K562 (cell line): ENCODE results near the gene CMIP. TPM values are rescaled to one million over a fixed set of nuclear protein-coding genes. Genes with fewer than 3 reads are reported as not detected.
A peak's percentile ranks its signal among the peaks of the same experiment; 100 is the strongest.

Experiments used
- ATAC-seq: fragments of 200-7000 bp; cut with Tn5 transposase; 3 replicates; pipeline ENCODE4 v1.9.1; 2020; ENCODE audit warnings: moderate library complexity
- BruUV-seq: library from RNA; stranded (reverse); fragments of 400-500 nt; replicated peaks from 2 replicates; lab custom pipeline; 2021; lab: Mats Ljungman, UMichigan
- CTCF ChIA-PET: fragments of 300-600 bp; formaldehyde crosslinking; extraction: SDS; loops from one replicate; lab custom pipeline; 2021; ENCODE audit warnings: low intra/inter-chr PET ratio; lab: Yijun Ruan, JAX
- POLR2A ChIA-PET: fragments of 300-600, 350-650 bp; sonication (Branson Sonifier 250); formaldehyde crosslinking; extraction: SDS; loops from one replicate; lab custom pipeline; 2021; ENCODE audit warnings: antibody characterized with exemption, inconsistent platforms; lab: Yijun Ruan, JAX
- DNase-seq, 4 experiments: peaks; one replicate each; pipeline versions ENCODE4 v3.0.0 to v3.0.0-alpha.2; 2011 to 2018; ENCODE audit warnings: low spot score in 3 of 4, mixed read lengths in 3 of 4; ENCODE audit errors: extremely low read depth in 1 of 4
- FAIRE-seq: peaks from 2 replicates; lab custom pipeline; 2011; peaks lifted over from hg19 to GRCh38; lab: Jason Lieb, UNC
- H2AFZ ChIP-seq: 2 replicates; pipeline ENCODE4 v1.6.0; 2011; ENCODE audit warnings: low read depth, low read length, control low read depth, inconsistent platforms
- H3K27ac ChIP-seq: fragments of 200-600 bp; 3 replicates; pipeline ENCODE4 v1.8.0; 2011; ENCODE audit warnings: low read depth, mild to moderate bottlenecking, control low read depth, inconsistent platforms, low read length, moderate library complexity, mixed read lengths; ENCODE audit errors: extremely low read depth
- H3K27me3 ChIP-seq, 2 experiments: fragments of 300-600 bp in 1 of 2; 2 replicates in 1 of 2; 3 replicates in 1 of 2; pipeline versions ENCODE4 v1.6.0 to v1.8.0; 2011; ENCODE audit warnings: inconsistent platforms in 2 of 2, low read length in 2 of 2, mild to moderate bottlenecking in 1 of 2, mixed read lengths in 1 of 2, moderate library complexity in 1 of 2; ENCODE audit not compliant: control insufficient read depth in 2 of 2, insufficient read depth in 2 of 2
- H3K36me3 ChIP-seq: fragments of 300-600 bp; 3 replicates; pipeline ENCODE4 v1.8.0; 2011; ENCODE audit warnings: mild to moderate bottlenecking, low read length, inconsistent platforms; ENCODE audit not compliant: control insufficient read depth, insufficient read depth
- H3K4me1 ChIP-seq, 2 experiments: fragments of 200-600 bp in 1 of 2; replicated peaks in 1 of 2; 2 replicates in 1 of 2; 3 replicates in 1 of 2; pipeline versions ENCODE4 v1.5.1 to v1.8.0; 2011; ENCODE audit warnings: inconsistent platforms in 2 of 2, low read length in 2 of 2, mild to moderate bottlenecking in 1 of 2, mixed read lengths in 1 of 2, moderate library complexity in 1 of 2; ENCODE audit not compliant: control insufficient read depth in 2 of 2, insufficient read depth in 2 of 2
- H3K4me2 ChIP-seq: 2 replicates; pipeline ENCODE4 v1.6.1; 2011; ENCODE audit warnings: low read length, control low read depth, inconsistent platforms, mixed read lengths; ENCODE audit not compliant: insufficient read depth
- H3K4me3 ChIP-seq: fragments of 200-600 bp; sonication (generic), shearing (Covaris generic); 2 replicates; pipeline ENCODE4 v1.5.1; 2016; ENCODE audit warnings: control low read depth, inconsistent platforms
- H3K79me2 ChIP-seq: fragments of 200-600 bp; 3 replicates; pipeline ENCODE4 v1.8.0; 2011; ENCODE audit warnings: low read length, inconsistent platforms; ENCODE audit not compliant: control insufficient read depth, insufficient read depth
- H3K9ac ChIP-seq, 2 experiments: 2 replicates each; pipeline versions ENCODE4 v1.6.0 to v1.6.1; 2011; ENCODE audit warnings: low read depth in 2 of 2, low read length in 2 of 2, control low read depth in 1 of 2, inconsistent platforms in 1 of 2, mild to moderate bottlenecking in 1 of 2, mixed read lengths in 1 of 2; ENCODE audit not compliant: insufficient read depth in 1 of 2
- H3K9me1 ChIP-seq: one replicate; pipeline ENCODE4 v1.6.0; 2011; ENCODE audit warnings: inconsistent platforms, mild to moderate bottlenecking, low read length, moderate library complexity; ENCODE audit not compliant: control insufficient read depth, insufficient read depth
- H3K9me3 ChIP-seq: replicated peaks from 2 replicates; pipeline ENCODE4 v1.5.1; 2011; ENCODE audit warnings: low read depth, low read length, inconsistent platforms; ENCODE audit not compliant: control insufficient read depth, insufficient read depth
- H4K20me1 ChIP-seq: replicated peaks from 2 replicates; pipeline ENCODE4 v1.6.1; 2011; ENCODE audit warnings: low read length, inconsistent platforms, mixed read lengths; ENCODE audit not compliant: control insufficient read depth, insufficient read depth
- HNRNPLL ChIP-seq: fragments of 200-400 bp; formaldehyde crosslinking; IDR thresholded peaks from 2 replicates; pipeline ENCODE4 v1.6.1; 2017; ENCODE audit warnings: low read length, low read depth, mild to moderate bottlenecking; ENCODE audit not compliant: poor library complexity, severe bottlenecking
- PREB ChIP-seq: sonication (generic); formaldehyde crosslinking; IDR thresholded peaks from 2 replicates; pipeline ENCODE4 v1.8.1; 2023; ENCODE audit warnings: mild to moderate bottlenecking, missing genetic modification reagents
- RCOR1 ChIP-seq, 2 experiments: IDR thresholded peaks; 2 replicates each; pipeline ENCODE4 v1.6.1; 2012; ENCODE audit warnings: low read depth in 2 of 2, low read length in 2 of 2, borderline replicate concordance in 1 of 2, improper control_type of control experiment in 1 of 2
- TAF15 ChIP-seq: fragments of 200-400 bp; formaldehyde crosslinking; IDR thresholded peaks from 2 replicates; pipeline ENCODE4 v1.6.1; 2017; ENCODE audit warnings: mild to moderate bottlenecking, low read depth, low read length, moderate library complexity
- ZNF696 ChIP-seq: fragments of 250-450 bp; sonication (Bioruptor Pico); conservative IDR thresholded peaks from 2 replicates; pipeline ENCODE4 v1.4.0; 2020; ENCODE audit warnings: mild to moderate bottlenecking, moderate library complexity
- ZNF77 ChIP-seq: fragments of 250-450 bp; sonication (Bioruptor Pico); IDR thresholded peaks from 2 replicates; pipeline ENCODE4 v1.5.0; 2020
- WGBS: fragments of 100-300 bp; shearing (Covaris generic); methylation state at CpG from one replicate; pipeline ENCODE4 v1.1.6; 2016; ENCODE audit warnings: low coverage, mixed read lengths; ENCODE audit not compliant: insufficient coverage; ENCODE audit errors: missing lambda C conversion rate; 5-methylcytosine and 5-hydroxymethylcytosine counted together
- in situ Hi-C: fragments of 300-500 bp; cut with MboI; formaldehyde crosslinking; loops from 4 replicates; pipeline ENCODE4 v1.15.0; 2018; ENCODE audit warnings: inconsistent platforms, mixed read lengths
- intact Hi-C: fragments of 100-400 bp; cut with micrococcal nuclease; formaldehyde crosslinking; loops from 2 replicates; pipeline ENCODE4 v1.14.2; 2022
- polyA plus RNA-seq, 8 experiments: library from polyadenylated mRNA; depleted of rRNA in 4 of 8; stranded (reverse) in 5 of 8; unstranded in 3 of 8; fragments of >200 nt; fragmentation: Nextera tagmentation in 2 of 8; fragmentation: Illumina TruSeq in 1 of 8; extraction: Ambion mirVana in 2 of 8; extraction: Trizol in 1 of 8; gene quantifications; 2 replicates each; pipeline versions ENCODE4 v1.2.1 to v1.2.3, GENCODE V29; 2011 to 2014; ENCODE audit warnings: inconsistent platforms in 1 of 8, missing spikeins in 1 of 8
- total RNA-seq, 7 experiments: library from RNA; depleted of rRNA in 6 of 7; stranded (reverse); fragments of >200 nt in 6 of 7; fragmentation: Illumina TruSeq in 2 of 7; extraction: Trizol in 2 of 7; gene quantifications; 2 replicates each; pipeline versions ENCODE4 v1.2.1 to v1.2.3, GENCODE V29; 2011 to 2021; ENCODE audit warnings: low replicate concordance in 1 of 7

CMIP gene
- total and polyA plus RNA-seq, 9 of the 15 experiments (the other 6 are each of a cell fraction or from before 2014, with no cell fraction given) = 0.94 to 82.5 (median 10.3) TPM

- Histone ChIP-seq H4K20me1 (peaks cover 18% of the 10 kb centered on the region; the same call in 1 of the 2 replicates), H3K9me3 (no peaks in the 10 kb centered on the region), H3K79me2 (peaks cover 94% of the 10 kb centered on the region), H3K9me1 (peaks cover 6% of the 10 kb centered on the region), H3K4me2 (no peak overlapping the region), H3K4me1 (peaks cover 39 to 52% of the 10 kb centered on the region in 2 experiments), H3K4me3 (no peak overlapping the region)
- CTCF ChIA-PET = no interaction called here
- in situ Hi-C loops = no loop called here
- ATAC-seq = no peak
- no peak for TF ChIP-seq PREB (CRISPR knock-in tag)
- peak; percentile 6 for TF ChIP-seq HNRNPLL
- no peak for TF ChIP-seq TAF15
- TF ChIP-seq ZNF696 (CRISPR knock-in tag) = no peak
- no peak for TF ChIP-seq RCOR1 (IDR thresholded peaks at IDR 0.05; ENCODE audit: borderline replicate concordance in 1 of 2, low read depth in 2 of 2, low read length in 2 of 2)
- no peak for TF ChIP-seq ZNF77 (CRISPR knock-in tag)
- TF ChIP-seq, all 486 proteins: peak for 1
- POLR2A ChIA-PET = interaction anchor here (0.6 to 2.0 kb wide), 6 partner anchors 8 to 796 kb away, joined by 3 to 12 read pairs (median 4); no protein-coding TSS in a partner anchor
- H3K27me3 ChIP-seq = no peaks in the 10 kb centered on the region
- peaks cover 57% of the 10 kb centered on the region for H3K36me3 ChIP-seq
- DNase-seq = no peak
- H3K9ac ChIP-seq = peak overlapping the region in 1 of 2 experiments; percentile 66; a peak in 2 of 4 replicates
- no peak overlapping the region for H3K27ac ChIP-seq
- H2AFZ ChIP-seq = no peak overlapping the region
- 88% methylated on average over 15 of the region's 20 CpGs for WGBS
- intact Hi-C loops = no loop called here
- FAIRE-seq = no peak
- BruUV-seq = no TSS peak
These were observed 29.7 kb downstream of the CMIP start for GRCh38 chr16:81473969-81474959.
